ENCODE measurements around the gene MYOCD.
A peak's percentile ranks its signal among the peaks of the same experiment; 100 is the strongest.

MYOCD gene

DNA sequence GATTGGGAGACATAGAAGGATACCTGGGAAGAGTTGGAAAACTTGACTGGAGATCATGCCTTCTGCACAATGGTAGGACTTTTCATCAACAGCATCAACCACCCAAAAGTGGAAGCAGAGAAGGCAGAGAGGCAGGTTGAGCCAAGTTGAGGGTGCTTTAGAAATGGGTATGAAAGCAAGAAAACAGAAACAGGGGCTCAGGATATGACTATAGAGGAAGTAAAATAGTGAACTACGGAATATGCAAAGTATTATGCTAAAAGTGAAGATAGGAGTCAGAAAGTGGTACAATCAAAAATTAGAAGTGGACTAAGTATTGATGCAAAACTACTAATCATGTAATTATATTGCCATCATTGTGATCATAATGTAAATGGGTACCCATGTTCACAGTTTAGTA lies 107.5 kb downstream of the MYOCD start:
- no peak for DNase-seq

DNA sequence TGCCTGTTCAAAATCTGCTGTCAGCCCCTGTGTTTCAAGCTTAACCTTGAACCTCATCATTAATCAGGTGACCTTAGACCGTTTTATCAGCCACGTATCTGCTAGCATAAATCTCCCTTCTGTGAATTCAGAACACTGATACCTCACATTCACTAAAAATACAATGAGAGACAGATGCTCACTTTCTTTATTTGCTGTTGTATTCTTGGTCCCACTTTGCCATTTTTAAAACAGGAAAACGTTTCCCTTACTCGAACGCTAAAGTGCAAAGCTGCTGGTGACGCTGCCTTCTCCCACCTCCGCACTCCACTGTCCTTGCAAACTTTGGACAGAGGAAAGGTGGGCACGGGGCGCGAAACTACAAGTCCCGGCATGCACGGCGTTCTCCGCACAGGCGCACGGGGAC lies 123.4 kb downstream of the MYOCD start:
- DNase-seq = peak; percentile 6

DNA sequence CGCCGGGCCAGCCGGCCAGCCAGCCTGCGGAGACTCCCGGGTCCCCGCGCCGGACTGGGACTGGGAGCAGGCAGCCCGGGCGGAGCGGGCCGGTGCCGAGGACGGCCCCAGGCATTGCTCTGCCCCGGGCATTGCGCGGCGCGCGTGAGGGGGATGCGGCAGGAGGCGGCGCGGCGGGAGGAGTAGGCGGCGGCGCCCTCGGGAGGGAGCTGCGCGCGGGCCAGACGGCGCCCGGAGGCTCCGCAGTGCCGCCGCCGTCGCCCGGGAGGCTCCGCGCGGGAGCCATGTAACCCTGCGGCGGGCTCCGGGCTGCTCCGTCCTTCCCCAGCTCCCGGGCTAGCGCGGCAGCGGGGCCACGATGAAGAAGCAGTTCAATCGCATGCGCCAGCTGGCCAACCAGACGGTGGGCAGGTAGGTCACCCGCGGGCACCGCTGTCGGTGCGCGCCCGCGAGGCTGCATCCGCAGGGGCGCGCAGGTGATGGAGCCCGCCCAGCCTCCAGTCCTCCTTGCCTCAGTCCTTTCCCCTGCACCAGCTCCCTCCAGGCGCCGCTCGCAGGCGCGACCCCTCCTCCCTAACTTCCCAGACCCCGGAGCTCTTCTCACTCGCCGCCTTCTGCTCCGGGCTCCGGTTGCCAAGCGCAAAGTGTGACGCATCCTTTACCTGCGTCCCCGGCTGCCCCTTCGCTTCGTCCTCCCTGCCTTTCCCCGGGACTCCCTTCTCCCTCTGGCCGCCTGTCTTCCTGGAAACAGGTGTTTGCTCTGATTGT lies 124.0 kb downstream of the MYOCD start, which contains the start of gene ARHGAP44:
ARHGAP44 (plus strand) TSS at position 18 of the 768 bp plus-strand sequence; CDS start at position 359, 341 bp downstream.
- DNase-seq = no peak

DNA sequence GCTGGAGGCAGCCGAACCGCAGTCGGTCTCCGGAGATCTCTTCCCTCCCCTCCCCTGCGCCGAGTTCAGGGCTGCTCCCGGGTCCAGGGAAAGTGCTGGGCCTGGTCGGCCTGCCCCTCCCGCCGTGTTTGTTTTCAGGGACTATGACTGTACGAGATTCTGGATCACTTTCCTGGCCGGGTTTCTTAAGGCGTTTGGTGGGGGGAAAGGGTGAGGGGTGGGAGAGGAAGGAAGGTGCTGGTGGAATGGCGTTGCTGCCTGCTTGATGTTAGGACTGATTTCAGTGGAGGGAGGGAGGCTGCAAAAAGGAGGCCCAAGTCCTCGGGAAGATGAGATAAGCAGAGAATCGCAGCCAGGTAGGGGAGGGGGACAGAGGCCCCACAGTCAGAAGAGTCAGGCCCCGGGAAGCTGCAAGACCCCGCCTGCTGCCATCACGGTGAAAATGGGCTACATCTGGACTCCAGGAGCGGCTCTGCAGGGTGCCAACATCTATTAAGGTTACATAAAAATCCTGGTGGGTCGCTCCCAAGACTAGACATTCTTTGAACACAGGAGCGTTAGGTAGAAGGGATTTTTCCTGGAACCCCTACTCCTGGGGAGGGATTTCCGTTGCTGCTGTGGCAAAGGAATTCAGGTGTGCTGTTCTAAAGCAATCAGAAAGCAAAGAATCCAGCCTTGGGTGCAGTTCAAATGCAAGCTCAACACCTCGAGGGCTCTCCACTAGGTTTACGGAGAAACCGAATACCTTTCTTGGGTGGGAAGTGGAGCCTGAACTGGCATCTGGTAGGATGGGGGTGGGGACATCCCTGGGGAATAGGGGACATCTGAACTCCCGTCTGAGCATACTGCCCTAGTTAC lies 124.8 kb downstream of the MYOCD start:
- DNase-seq = no peak

DNA sequence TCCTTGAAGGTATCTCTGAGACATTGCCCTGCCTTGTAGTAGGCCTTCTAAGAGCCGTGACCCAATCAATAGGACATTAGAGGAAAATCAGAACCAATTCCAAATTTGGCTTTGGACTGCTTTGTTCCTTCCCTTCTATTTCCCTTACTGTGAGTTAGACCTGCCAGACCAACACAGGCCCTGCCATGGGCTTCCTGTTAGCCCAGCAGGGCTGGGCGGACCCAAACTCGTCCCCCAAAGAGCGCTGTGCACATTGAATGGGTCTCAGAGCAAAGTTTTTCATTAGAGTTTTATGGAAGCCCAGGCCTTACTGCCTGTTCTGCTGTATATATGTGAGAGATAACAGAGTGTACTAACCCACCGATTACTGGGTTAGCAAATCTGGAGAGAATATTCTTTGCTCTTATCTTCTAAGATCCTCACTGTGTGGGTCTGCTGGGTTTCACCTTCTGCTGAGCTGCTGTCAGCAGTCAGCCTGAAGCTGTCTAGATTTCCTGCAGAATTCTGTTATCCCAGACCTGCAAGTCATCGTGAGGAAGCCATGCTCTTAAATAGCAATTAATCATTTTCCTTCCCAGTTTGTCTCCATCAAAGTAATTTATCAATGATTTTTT lies 129.3 kb downstream of the MYOCD start:
- no peak for DNase-seq

DNA sequence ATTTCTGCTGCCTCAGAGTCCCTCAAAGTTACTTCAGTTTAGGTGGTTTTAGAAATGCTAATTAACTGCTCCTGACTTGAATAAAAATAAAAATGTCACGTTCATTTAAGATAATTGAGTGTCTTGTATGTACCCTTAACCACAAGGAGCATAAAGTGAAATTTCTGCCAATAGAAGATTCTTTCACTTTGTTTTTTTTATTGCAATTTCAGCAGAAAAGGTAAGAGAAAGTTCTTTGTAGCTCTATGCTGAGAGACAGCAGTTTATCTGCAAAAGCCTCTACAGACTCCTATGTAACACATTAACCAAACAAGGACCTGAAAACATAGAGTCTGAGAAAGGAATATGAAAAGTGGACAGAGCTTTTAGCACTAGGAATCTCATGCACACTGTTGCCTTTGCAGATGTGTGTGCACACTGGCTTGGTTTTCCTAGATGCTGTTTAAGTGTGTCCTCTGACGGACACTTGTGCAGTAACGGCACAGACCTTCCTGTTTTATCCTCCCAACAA lies 135.2 kb downstream of the MYOCD start:
- no peak for DNase-seq

DNA sequence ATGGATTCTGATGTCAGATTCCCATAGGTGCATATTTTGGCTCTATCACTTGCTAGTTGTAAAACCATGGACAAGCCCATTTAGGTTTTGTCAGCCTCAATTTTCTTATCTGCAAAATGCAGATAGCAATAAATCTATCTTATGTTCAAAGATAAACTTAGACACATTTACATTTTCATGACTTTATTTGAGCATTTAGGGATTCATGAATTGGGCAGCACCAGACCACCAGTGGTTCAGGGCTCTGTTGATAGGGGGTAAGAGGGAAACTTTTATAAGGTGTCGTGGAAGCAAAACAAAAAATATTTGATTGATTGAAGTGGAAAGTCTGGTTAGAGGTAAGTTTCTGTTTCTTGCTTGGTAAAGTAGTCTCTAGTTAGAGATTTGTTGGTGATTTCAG lies 140.9 kb downstream of the MYOCD start:
- no peak for DNase-seq

DNA sequence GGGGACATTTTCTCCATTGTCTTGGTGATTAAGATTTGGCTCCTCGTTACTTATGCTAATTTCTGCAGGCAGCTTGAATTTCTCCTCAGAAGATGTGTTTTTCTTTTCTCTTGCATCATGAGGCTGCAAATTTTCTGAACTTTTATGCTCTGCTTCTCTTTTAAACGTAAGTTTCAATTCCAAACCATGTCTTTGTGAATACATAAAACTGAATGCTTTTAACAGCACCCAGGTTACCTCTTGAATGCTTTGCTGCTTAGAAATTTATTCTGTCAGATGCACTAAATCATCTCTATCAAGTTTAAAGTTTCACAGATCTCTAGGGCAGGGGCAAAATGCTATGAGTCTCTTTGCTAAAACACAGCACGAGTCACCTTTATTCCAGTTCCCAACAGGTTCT lies 143.0 kb downstream of the MYOCD start:
- DNase-seq = no peak

DNA sequence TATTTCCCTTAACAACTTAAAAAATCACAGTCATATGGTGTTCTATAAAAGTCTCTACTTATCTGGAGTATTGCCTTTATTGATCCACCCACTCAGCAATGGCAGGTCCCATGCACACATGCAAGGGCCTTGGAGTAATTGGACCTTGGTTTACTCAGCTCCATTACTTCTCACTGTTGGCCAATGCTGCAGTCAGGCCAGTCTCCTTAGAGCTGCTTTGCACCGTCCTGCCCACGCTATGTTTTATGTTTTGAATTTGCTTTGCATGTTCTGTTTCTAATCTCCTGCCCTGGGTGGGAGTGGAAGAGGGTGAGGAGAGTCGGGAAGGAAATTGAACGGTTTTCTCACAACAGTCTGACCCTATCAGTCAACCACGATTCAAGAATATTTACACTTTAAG lies 147.2 kb downstream of the MYOCD start:
- DNase-seq = no peak

DNA sequence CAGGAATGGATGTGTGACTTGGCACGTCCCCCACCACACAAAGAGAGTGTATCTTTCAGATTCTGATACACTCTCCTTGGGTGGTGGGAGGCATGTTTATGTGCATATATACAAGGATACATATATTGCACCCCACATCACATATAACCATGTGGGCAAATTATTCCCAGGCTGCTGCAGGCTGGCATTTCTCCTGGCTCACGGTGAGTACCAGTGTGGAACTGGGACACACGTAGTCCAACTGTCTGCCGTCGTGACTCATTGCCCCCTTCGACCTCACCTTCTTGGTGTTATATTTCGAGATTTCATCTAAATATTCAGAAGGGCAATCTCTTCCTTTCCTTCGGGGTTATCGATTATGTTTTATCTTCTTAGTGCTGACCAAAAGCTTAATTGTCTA lies 148.0 kb downstream of the MYOCD start:
- no peak for DNase-seq

DNA sequence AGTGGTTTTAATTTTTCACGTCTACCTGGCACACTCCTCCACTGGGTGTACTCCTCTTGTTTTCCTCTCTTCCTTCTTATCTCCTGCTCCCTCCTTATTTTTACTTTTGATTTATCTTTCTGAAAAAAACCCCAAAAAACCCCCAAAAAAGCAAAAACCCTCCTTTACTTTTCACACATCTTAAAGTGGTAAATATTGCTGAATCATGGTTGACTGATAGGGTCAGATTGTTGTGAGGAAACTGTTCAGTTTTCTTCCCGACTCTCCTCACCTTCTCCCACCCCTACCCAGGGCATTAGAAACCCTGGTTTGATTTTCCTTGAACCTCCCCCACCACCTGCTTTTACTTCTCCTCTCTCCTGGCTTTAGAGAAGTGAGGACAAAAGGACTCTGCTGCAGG lies 149.0 kb downstream of the MYOCD start:
- no peak for DNase-seq

DNA sequence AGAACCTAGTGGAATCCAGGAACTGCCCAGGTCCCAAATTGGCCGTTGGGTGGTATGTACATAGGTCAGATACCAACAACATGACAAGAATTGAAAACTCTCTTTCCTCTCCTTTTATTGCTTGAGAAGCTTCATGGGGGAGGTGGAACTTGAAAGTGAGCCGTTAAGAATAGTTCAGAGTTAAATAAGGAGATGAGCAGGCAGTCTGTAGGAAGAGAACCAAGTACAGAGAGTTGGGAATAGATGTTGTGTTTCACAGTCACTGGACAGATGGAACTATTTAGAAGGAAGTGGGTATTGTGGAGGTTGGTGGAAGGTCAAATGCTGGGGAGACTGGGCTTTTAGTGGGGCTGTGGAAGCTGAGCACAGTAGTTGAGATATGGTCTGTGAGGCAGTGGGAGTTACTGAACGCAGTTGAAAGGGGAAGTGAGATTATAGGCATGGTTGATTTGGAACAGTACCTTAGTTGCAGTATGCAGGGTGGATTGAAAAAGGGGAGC lies 150.0 kb downstream of the MYOCD start:
- no peak for DNase-seq
